Hepatocyte (in vitro differentiated cells): ENCODE results near the gene MARK3. TPM values are rescaled to one million over a fixed set of nuclear protein-coding genes. Genes with fewer than 3 reads are reported as not detected.

ENCODE experiments used
- DNase-seq: peaks from one replicate; pipeline ENCODE4 v3.0.0-alpha.2; 2016; ENCODE audit warnings: low spot score
- H2AFZ ChIP-seq: fragments of 200-600 bp; sonication (generic); 2 replicates; pipeline ENCODE4 v1.6.0; 2016; ENCODE audit warnings: antibody characterized with exemption, mild to moderate bottlenecking
- H3K27ac ChIP-seq: fragments of 200-600 bp; sonication (generic); 2 replicates; pipeline ENCODE4 v1.5.1; 2016; ENCODE audit warnings: mild to moderate bottlenecking
- H3K27me3 ChIP-seq: fragments of 200-600 bp; sonication (generic); 2 replicates; pipeline ENCODE4 v1.6.1; 2016
- H3K36me3 ChIP-seq: fragments of 200-600 bp; sonication (generic); replicated peaks from 2 replicates; pipeline ENCODE4 v1.5.1; 2016; ENCODE audit warnings: low read depth; ENCODE audit not compliant: insufficient read depth
- H3K4me1 ChIP-seq: fragments of 200-600 bp; sonication (generic); 2 replicates; pipeline ENCODE4 v1.5.1; 2016; ENCODE audit warnings: mild to moderate bottlenecking, moderate library complexity; ENCODE audit not compliant: insufficient read depth
- H3K4me2 ChIP-seq: fragments of 200-600 bp; sonication (generic); 2 replicates; pipeline ENCODE4 v1.6.0; 2016
- H3K4me3 ChIP-seq: fragments of 200-600 bp; sonication (generic); 2 replicates; pipeline ENCODE4 v1.5.1; 2016; ENCODE audit warnings: mild to moderate bottlenecking
- H3K79me2 ChIP-seq: fragments of 200-600 bp; sonication (generic); 2 replicates; pipeline ENCODE4 v1.6.0; 2017; ENCODE audit warnings: mild to moderate bottlenecking
- H3K9me2 ChIP-seq: fragments of 200-600 bp; sonication (generic); replicated peaks from 2 replicates; pipeline ENCODE4 v1.6.0; 2017; ENCODE audit warnings: mild to moderate bottlenecking; ENCODE audit not compliant: insufficient read depth
- H3K9me3 ChIP-seq: fragments of 200-600 bp; sonication (generic); 2 replicates; pipeline ENCODE4 v1.5.1; 2016; ENCODE audit warnings: low read depth, mild to moderate bottlenecking
- H4K20me1 ChIP-seq: fragments of 200-600 bp; sonication (generic); 2 replicates; pipeline ENCODE4 v1.6.0; 2016; ENCODE audit warnings: mild to moderate bottlenecking; ENCODE audit not compliant: insufficient read depth, poor library complexity, severe bottlenecking
- CTCF ChIP-seq: fragments of 200-600 bp; sonication (generic); IDR thresholded peaks from 2 replicates; pipeline ENCODE4 v1.5.1; 2016; ENCODE audit warnings: antibody characterized with exemption, mild to moderate bottlenecking; ENCODE audit not compliant: poor library complexity
- EZH2 ChIP-seq: fragments of 200-600 bp; sonication (generic); IDR thresholded peaks from 2 replicates; pipeline ENCODE4 v1.6.1; 2016; ENCODE audit warnings: antibody characterized with exemption, mild to moderate bottlenecking, borderline replicate concordance
- EZH2phosphoT487 ChIP-seq: fragments of 200-600 bp; sonication (generic); IDR thresholded peaks from one replicate; pipeline ENCODE4 v1.6.1; 2018; ENCODE audit warnings: antibody characterized with exemption, mild to moderate bottlenecking, low read depth, moderate library complexity; ENCODE audit not compliant: unreplicated experiment, severe bottlenecking
- WGBS: methylation state at CpG from one replicate; pipeline ENCODE4 v1.1.6; 2016; ENCODE audit warnings: low lambda C conversion rate; ENCODE audit errors: missing lambda C conversion rate; 5-methylcytosine and 5-hydroxymethylcytosine counted together
- polyA plus RNA-seq: library from polyadenylated mRNA; unstranded; fragments of >200 nt; fragmentation: Nextera tagmentation; extraction: Ambion mirVana; gene quantifications from 2 replicates; pipeline ENCODE4 v1.2.1, GENCODE V29; 2016
- total RNA-seq: library from RNA; depleted of rRNA; stranded (reverse); fragments of >200 nt; gene quantifications from 2 replicates; pipeline ENCODE4 v1.2.3, GENCODE V29; 2014

MARK3 gene
- total and polyA plus RNA-seq, 2 experiments from 2014 or later: 56.3 to 71.7 TPM

GRCh38 chr14:103445806-103446205 lies 60.6 kb downstream of the MARK3 start:
- H3K36me3 ChIP-seq: no peaks in the 10 kb centered on the region
- H3K4me1 ChIP-seq: peaks cover 3% of the 10 kb centered on the region
- H2AFZ ChIP-seq: no peak overlapping the region
- H3K9me3 ChIP-seq: no peaks in the 10 kb centered on the region
- no peak overlapping the region for H3K4me2 ChIP-seq
- peaks cover 22% of the 10 kb centered on the region for H4K20me1 ChIP-seq
- TF ChIP-seq EZH2phosphoT487 (no peak), EZH2 (no peak)
- DNase-seq: no peak
- 77% methylated on average over 3 of the region's 3 CpGs for WGBS
- H3K9me2 ChIP-seq: no peaks in the 10 kb centered on the region
- no peaks in the 10 kb centered on the region for H3K27me3 ChIP-seq
- H3K4me3 ChIP-seq: no peak overlapping the region
- peaks cover 78% of the 10 kb centered on the region for H3K79me2 ChIP-seq
- peak overlapping the region; percentile 56 for H3K27ac ChIP-seq

- H3K4me2 ChIP-seq: no peak overlapping the region
- H3K9me2 ChIP-seq: no peaks in the 10 kb centered on the region
- H3K4me3 ChIP-seq: no peak overlapping the region
- H3K9me3 ChIP-seq: no peaks in the 10 kb centered on the region
- 83% methylated on average over 2 of the region's 2 CpGs for WGBS
- DNase-seq: no peak
- H4K20me1 ChIP-seq: peaks cover 28% of the 10 kb centered on the region
- H3K79me2 ChIP-seq: peaks cover 75% of the 10 kb centered on the region
- H3K4me1 ChIP-seq: peaks cover 3% of the 10 kb centered on the region
- TF ChIP-seq EZH2phosphoT487 (no peak), CTCF (no peak), EZH2 (no peak)
- H2AFZ ChIP-seq: no peak overlapping the region
- no peaks in the 10 kb centered on the region for H3K27me3 ChIP-seq
- H3K27ac ChIP-seq: no peak overlapping the region
- no peaks in the 10 kb centered on the region for H3K36me3 ChIP-seq
These were observed 62.9 kb downstream of the MARK3 start for GRCh38 chr14:103448097-103448496.

GRCh38 chr14:103449634-103450161 lies 64.5 kb downstream of the MARK3 start:
- Histone ChIP-seq H3K4me2 (no peak overlapping the region), H3K36me3 (no peaks in the 10 kb centered on the region), H3K9me2 (no peaks in the 10 kb centered on the region), H3K9me3 (no peaks in the 10 kb centered on the region), H2AFZ (no peak overlapping the region), H3K79me2 (peaks cover 75% of the 10 kb centered on the region), H3K4me3 (no peak overlapping the region), H3K27me3 (no peaks in the 10 kb centered on the region), H3K4me1 (peaks cover 2% of the 10 kb centered on the region), H3K27ac (no peak overlapping the region), H4K20me1 (peaks cover 28% of the 10 kb centered on the region)
- WGBS: 96% methylated on average over 2 of the region's 2 CpGs
- no peak for DNase-seq
- TF ChIP-seq EZH2: no peak
- TF ChIP-seq CTCF: no peak
- no peak for TF ChIP-seq EZH2phosphoT487

GRCh38 chr14:103450416-103450815 lies 65.2 kb downstream of the MARK3 start:
- H3K79me2 ChIP-seq: peaks cover 80% of the 10 kb centered on the region
- H4K20me1 ChIP-seq: peaks cover 28% of the 10 kb centered on the region
- H2AFZ ChIP-seq: no peak overlapping the region
- H3K4me2 ChIP-seq: no peak overlapping the region
- no peak overlapping the region for H3K27ac ChIP-seq
- H3K36me3 ChIP-seq: no peaks in the 10 kb centered on the region
- no peak overlapping the region for H3K4me3 ChIP-seq
- TF ChIP-seq CTCF (no peak), EZH2phosphoT487 (no peak), EZH2 (no peak)
- no peaks in the 10 kb centered on the region for H3K27me3 ChIP-seq
- H3K9me2 ChIP-seq: no peaks in the 10 kb centered on the region
- H3K9me3 ChIP-seq: no peaks in the 10 kb centered on the region
- DNase-seq: no peak
- no peaks in the 10 kb centered on the region for H3K4me1 ChIP-seq
- 53% methylated on average over 2 of the region's 2 CpGs for WGBS
